NCI-H526 treated with DMSO at 0.1 percent for 48 hours (cell line): ENCODE measurements around the gene DMBT1.

Source experiments
- DNase-seq: peaks from one replicate; lab custom pipeline; 2025; lab: John Stamatoyannopoulos, UW

Gene DMBT1

GRCh38 chr10:122548407-122549085, 12.0 kb upstream of the DMBT1 start:
- DNase-seq, result peak; percentile 64

GRCh38 chr10:122549636-122550035, 10.9 kb upstream of the DMBT1 start:
- DNase-seq, result no peak

GRCh38 chr10:122550427-122550826, 10.1 kb upstream of the DMBT1 start:
- DNase-seq, result no peak

GRCh38 chr10:122550983-122551382, 9.6 kb upstream of the DMBT1 start:
- no peak for DNase-seq

GRCh38 chr10:122551450-122551849, 9.1 kb upstream of the DMBT1 start:
- DNase-seq, result no peak

- no peak for DNase-seq
Measured at GRCh38 chr10:122553341-122553740, 7.2 kb upstream of the DMBT1 start.

- DNase-seq, result no peak
Measured at GRCh38 chr10:122554131-122555036, 6.2 kb upstream of the DMBT1 start.

- DNase-seq, result no peak
Measured at GRCh38 chr10:122555442-122555841, 5.1 kb upstream of the DMBT1 start.

- no peak for DNase-seq
Measured at GRCh38 chr10:122557516-122557915, 3.0 kb upstream of the DMBT1 start.

- no peak for DNase-seq
Measured at GRCh38 chr10:122558452-122558851, 2.1 kb upstream of the DMBT1 start.

GRCh38 chr10:122559228-122559627, 1.3 kb upstream of the DMBT1 start:
- DNase-seq, result no peak

- no peak for DNase-seq
Measured at GRCh38 chr10:122561212-122561611, 658 bp downstream of the DMBT1 start.

- DNase-seq, result no peak
Measured at GRCh38 chr10:122561792-122562191, 1.2 kb downstream of the DMBT1 start.

GRCh38 chr10:122564980-122565379, 4.4 kb downstream of the DMBT1 start:
- no peak for DNase-seq

GRCh38 chr10:122565766-122566206, 5.2 kb downstream of the DMBT1 start:
- peak; percentile 15 for DNase-seq

GRCh38 chr10:122566632-122567031, 6.1 kb downstream of the DMBT1 start:
- DNase-seq, result no peak

- DNase-seq, result no peak
Measured at GRCh38 chr10:122567056-122567660, 6.6 kb downstream of the DMBT1 start.

GRCh38 chr10:122568551-122568950, 8.0 kb downstream of the DMBT1 start:
- DNase-seq, result no peak

- no peak for DNase-seq
Measured at GRCh38 chr10:122570920-122571319, 10.4 kb downstream of the DMBT1 start.

GRCh38 chr10:122571892-122572291, 11.3 kb downstream of the DMBT1 start:
- DNase-seq, result no peak

GRCh38 chr10:122575776-122576175, 15.2 kb downstream of the DMBT1 start:
- DNase-seq, result no peak

- no peak for DNase-seq
Measured at GRCh38 chr10:122576291-122576690, 15.7 kb downstream of the DMBT1 start.
